SK-MEL-5 (cell line): ENCODE measurements around the gene NTM. TPM values are rescaled to one million over a fixed set of nuclear protein-coding genes. Genes with fewer than 3 reads are reported as not detected.
"Not testable (repeated sequence)": the region's sequence is repeated elsewhere in the genome, so short reads cannot be mapped to it uniquely, and the experiment has no call there.

Experiments used
- DNase-seq: peaks from one replicate; pipeline ENCODE4 v3.0.0-alpha.2; 2016; ENCODE audit warnings: low read depth, low spot score
- in situ Hi-C: cut with HindIII; loops from 2 replicates; pipeline ENCODE4 v1.10.0; 2016; ENCODE audit warnings: low sequenced_read_pairs, high pct_unique_total_duplicates, low pct_unique_long_range_greater_than_20kb
- polyA plus RNA-seq, 2 experiments: library from polyadenylated mRNA; depleted of rRNA; stranded (reverse); fragments of >200 nt; gene quantifications; 2 replicates each; pipeline ENCODE4 v1.2.3, GENCODE V29; 2015
- total RNA-seq: library from RNA; depleted of rRNA; stranded (reverse); fragments of >200 nt; shearing (Covaris generic); gene quantifications from 2 replicates; pipeline ENCODE4 v1.2.3, GENCODE V29; 2014; rRNA removed

Gene NTM
- 0.69 and 0.95 TPM in 2 replicates for total RNA-seq
- 1.2 and 3.0 TPM in 2 replicates for polyA plus RNA-seq (2015; cell fraction: cytosol; rRNA removed)
- 5.3 and 5.4 TPM in 2 replicates for polyA plus RNA-seq (2015; cell fraction: nucleus; rRNA removed)

DNA sequence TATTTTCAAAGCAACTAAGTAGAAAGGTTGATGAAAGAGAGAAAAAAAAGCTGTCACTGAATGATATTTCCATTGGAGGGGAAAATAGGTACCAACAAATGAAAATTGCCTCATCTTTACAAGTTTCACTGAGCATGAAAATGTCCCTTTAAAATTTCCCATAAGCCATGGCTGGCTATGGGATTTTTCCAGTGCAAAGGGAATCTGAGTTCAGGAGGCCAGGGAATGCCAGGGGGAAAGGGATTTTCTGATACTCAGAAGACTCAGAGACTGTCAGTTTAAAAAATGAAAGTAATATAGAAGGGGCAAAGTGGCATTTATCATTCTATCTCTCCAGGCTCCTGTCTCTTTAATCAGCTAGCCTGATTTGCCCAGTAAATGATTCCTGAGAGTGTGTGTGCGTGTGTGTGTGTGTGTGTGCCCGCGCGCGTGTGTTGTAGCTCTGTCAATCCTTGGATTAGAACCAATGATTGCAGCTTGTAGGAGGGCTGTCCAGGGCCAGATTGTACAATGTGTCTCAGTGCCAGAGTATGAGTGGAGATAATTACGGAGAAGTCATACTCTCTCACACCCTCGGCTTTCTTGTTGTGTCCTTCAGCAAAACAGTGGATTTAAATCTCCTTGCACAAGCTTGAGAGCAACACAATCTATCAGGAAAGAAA is at the start of gene NTM:
NTM (plus strand) TSS at position 526 of the 662 bp plus-strand sequence.
- DNase-seq: peak; percentile 7
- in situ Hi-C loops: no loop called here

DNA sequence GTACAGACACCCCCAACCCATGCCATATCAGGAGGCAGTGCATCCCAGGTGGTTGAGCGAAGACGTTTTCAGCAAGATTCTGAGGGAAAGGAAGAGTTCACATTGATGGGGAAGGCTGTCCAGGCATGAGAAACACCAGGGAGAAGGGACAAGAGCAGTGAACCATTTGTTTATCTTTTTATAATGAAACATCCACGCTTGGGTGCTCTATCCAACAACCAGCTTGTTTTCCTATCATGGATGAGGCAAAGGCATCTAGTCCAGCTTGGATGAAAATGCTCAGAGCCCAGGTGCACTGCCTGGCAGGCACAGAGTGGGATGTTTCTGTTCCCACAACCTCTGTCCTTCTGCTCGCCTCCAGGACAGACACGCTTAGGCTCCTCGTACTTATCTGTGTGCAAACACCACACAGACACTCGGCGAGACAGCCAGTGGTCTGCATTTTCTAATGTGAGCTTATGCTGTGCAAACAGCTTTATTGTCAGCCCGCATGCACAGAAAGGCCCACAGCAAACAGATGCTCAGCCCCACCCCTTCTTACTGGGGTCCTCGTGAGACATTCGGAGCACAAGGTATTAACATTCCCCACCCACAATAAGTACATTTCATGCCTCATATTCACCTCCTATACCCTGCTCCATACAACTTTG is 45.4 kb upstream of the NTM start:
- no peak for DNase-seq
- in situ Hi-C loops: no loop called here

DNA sequence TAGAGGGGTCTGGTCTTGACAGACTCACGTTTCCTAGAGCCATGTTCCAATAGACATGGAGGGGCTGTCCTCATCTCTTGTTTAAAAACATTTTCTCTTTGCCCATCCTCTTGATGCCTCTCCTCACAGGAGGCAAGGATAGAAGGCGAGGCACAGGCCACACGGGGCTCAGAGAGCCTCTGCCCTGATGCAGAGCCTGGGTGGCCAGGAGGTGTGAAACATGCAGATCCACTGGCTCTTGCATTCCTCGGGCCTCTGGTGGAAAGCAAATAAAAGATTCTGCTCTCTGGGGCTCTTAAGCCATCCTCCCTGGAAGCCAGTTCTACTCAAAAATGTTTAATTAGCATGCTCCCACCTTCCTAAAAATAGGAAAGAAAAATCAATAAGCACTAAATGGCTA is 43.6 kb upstream of the NTM start:
- no peak for DNase-seq
- in situ Hi-C loops: no loop called here

DNA sequence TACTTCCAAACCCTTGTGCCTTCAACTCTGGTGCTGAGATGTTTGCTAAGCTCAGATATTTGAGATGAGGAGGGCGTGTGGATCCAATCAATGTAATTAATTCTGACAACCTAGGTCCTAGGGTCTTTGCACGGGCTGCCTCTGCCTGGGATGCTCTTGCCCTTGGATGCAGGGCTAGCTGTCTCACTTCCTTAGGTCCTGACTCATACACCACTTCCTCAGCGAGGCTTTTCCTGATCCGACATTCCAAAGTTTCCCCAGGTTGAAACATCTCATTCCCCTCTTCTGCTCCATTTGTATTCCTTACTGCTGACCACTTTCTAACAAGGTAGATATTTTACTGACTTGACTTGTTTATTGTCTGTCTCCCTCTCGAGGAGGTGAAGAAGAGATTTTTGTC is 43.0 kb upstream of the NTM start:
- no peak for DNase-seq
- in situ Hi-C loops: no loop called here

DNA sequence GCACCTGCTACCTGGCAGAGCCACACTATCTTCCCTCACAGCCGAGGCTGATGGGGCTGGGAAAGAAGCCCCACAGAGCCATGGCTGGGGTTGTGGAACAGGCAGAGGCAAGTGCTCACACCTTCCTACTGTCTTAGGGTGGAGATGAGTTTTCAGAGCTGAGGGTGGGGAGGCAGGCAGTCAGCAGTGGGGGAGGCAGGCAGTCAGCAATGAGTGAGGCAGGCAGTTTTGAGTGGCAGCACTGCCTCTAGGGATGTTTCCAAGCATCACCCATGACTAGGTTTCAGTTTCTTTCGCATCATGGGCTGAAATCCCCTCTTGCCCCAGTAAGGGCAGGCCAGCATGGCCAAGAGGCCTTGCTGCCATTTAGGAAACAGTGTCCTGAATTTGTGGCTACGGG is 41.6 kb upstream of the NTM start:
- in situ Hi-C loops: no loop called here
- no peak for DNase-seq

DNA sequence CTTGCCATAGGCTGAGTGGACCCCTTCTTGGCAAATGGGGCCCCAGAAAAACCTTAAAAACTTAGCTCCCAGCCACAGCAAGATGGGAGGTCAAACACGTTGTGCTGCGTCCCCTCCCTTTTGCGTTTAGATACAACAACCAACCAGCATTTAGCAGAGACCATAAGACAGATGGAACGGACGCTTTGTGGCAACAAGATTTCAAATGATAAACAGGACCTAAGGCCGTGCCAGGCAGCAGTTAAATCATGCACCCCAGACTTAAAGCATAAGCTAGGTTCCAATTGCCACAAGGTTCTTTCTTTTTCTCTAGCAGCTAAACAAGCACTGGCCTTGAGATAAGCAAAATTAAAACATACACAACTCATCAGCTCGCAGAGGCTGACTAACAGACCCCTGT is 39.4 kb upstream of the NTM start:
- in situ Hi-C loops: no loop called here
- no peak for DNase-seq

DNA sequence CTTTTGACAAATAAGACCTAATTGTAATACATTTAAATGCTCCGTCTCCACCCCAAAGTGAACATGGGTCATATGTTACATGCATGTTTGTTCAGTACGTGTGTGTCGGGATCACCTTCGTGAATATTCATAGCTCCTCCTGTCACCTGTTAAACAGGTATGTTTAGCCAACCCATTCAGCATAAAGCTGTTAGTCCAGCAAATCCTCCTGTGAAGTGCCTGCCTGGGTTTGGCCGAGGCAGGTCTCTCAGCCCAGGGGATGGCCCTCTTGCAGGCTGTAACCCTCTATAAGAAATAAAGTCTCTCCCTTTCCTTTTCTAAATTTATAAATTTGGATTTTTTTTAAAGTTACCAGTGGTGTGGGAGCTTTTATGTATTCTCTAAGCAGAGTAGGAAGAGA is 38.9 kb upstream of the NTM start:
- in situ Hi-C loops: no loop called here
- no peak for DNase-seq

DNA sequence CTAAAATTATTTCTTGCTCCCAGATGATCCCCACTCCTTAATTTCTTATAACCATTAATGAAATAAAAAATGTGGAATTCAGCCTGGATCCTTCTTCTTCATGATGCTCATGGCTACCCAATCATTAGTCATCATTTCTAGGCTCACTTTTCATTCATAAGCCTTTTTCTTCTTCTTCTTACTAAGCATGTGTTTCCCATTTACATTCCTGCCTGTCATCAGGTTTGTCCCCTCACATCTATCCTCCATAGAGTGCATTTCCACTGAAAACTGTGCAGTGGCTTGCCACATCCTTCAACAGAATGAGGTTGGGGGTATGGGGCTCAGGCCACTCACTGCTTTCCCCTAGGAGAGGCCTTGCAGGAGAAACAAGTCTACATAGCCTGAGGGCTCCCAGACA is 35.8 kb upstream of the NTM start:
- in situ Hi-C loops: no loop called here

DNA sequence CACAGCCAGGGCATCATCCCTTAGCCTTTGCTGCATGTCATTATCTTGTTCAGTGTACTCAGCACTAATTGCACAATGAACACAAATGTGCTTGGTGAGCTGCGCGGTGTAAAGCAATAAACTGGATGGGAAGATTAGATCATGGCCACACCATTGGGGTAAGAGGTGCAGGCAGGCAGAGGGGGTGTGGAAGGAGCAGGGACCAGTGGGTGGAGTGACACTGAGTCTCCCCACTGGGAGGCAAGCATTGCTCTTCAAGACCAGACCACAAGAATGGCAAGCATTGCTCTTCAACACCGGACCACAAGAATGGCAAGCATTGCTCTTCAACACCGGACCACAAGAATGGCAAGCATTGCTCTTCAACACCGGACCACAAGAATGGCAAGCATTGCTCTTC is 28.5 kb upstream of the NTM start:
- DNase-seq, in situ Hi-C loops: not testable (repeated sequence)

More for the DNA sequence above, 35.8 kb upstream of the NTM start:
- no peak for DNase-seq

DNA sequence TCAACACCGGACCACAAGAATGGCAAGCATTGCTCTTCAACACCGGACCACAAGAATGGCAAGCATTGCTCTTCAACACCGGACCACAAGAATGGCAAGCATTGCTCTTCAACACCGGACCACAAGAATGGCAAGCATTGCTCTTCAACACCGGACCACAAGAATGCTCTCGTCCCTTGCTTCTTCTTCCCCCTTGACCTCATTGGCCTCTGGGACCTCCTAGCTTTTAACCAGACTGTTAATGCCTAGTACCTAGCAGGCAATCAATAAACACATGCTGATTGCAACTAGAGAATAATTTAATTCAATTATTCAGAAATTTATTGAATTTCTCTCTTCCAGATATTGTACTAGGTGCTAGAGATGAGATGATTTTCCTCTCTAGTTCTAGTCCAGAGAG is 28.0 kb upstream of the NTM start:
- DNase-seq: not testable (repeated sequence)

DNA sequence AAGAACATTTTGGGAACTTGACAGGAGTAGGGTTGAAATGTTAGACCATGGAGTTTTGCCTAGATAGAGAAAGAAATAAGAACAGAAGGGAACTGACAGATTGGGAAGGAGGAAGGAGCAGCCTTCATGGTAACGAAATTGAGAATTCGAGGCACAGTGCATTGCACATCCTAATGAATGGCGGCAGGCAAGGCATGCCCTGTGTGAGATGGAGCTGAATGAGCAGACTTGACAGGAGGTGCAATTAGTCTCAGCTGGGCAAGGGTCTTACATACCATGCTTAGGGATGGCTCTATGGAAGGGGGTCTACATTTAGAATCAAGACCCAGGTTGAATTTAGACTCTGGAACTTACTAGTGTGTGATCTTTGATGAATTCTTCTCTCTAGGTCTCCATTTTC is 25.0 kb upstream of the NTM start:
- DNase-seq: no peak
- in situ Hi-C loops: no loop called here

More for the DNA sequence above, 28.0 kb upstream of the NTM start:
- in situ Hi-C loops: not testable (repeated sequence)

DNA sequence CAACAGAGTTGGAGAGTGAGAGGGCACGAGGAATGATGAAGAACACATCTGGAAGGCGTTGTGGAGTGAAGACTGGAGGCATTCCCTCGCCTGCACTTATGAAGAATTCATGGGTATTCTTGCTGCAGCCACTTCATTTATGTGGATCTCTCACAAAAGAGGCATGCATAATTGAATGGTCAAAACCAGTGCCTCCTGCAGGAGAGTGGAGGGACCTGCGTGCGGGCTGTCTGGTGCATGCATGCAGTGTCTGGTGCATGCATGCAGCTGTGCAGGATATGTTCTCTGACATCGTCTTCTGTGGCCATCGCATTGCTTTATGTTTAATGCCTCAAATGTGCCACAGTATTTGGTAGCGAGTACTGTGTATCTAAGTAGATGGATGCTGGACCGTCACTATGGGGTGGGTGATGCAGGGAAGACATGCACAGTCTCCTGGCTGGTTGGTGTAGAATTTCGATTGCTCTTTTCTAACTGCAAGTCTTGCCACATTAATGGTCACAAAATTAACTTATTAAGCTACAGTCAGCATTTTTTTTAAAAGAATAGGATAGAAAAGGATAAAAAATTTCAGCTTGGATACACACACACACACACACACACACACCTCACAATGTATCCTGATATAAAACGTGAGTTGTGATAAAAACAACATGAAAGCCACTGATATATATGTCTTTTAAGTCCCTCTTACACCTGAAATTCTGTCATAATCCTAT is 20.9 kb upstream of the NTM start:
- no peak for DNase-seq
- in situ Hi-C loops: no loop called here

DNA sequence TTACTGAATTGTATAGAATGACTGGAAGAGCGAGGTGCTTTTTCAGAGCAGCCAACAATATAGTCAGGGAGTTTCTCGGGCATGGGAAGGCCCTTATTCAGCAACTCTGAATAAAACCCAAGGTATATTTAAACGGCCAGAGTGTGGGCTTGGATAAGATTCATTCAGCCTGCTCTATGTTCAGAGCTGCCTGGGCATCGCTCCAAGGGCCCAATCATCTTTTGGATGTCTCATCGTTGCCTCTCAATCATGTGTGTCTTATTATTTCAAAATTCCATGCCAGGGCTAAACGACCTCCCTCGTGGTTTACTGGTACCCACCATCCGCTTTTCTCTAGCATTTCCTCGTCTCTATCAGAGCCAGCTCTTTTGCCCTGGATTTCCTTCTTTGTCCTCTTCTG is 19.5 kb upstream of the NTM start:
- no peak for DNase-seq
- in situ Hi-C loops: no loop called here

DNA sequence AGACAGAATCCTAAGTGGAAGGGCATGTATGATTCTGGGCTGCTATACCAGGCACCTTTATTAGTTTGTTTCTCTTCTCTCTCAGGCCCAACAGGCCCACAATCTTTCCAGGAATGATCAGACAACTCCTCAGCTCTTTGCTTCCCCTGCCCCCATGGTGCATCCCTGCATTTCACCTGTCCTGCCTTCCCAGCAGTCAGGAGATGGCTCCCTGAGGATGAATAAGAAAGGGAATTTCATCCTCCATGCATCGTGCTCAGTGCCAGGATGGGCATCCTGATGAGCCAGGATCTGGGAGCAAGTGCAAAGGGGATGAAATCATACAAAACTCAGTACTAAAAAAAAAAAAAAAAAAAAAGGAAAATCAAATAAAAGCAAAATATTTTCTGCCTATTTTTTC is 18.6 kb upstream of the NTM start:
- in situ Hi-C loops: no loop called here
- DNase-seq: no peak

DNA sequence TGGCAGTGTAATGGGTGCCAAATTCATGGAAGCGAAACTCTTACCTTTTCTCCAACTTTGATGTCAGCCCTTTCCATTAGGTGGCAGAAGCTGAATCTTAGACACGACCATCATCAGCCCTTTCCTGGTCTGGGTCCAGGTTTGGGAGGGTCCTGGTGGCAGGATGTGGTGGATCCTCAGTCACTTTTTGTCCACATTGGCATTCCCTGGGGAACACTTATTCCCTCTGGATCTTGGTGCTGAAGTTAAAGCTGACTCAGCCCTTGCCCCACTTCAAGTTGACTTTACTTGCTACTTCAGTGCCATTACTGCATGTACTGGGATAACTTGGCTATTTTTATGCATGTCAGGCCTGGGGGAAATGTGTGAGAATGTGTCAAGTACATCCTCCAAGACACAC is 16.6 kb upstream of the NTM start:
- in situ Hi-C loops: no loop called here
- DNase-seq: no peak

DNA sequence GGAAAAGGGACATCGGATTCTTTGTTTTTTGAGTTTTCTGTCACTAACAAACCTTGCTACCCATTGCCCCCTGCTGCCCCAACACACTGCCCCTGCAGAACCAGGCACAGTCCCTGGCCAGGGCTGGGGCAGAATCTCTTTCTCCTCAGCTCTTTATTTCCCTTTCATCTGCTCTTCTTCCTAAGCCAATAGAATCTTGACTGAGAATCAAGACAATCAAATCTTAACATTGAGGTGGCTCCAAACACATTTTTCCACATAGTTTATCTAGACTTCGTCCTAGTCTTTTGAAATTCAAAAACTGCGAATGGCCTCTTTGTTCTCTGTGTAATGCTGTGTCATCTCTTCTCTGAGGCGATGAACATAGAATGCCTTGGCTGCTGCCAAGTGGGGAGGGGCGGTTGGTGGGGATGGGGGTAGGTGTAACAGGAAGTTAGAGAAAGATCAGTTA is 16.1 kb upstream of the NTM start:
- in situ Hi-C loops: no loop called here
- peak; percentile 40 for DNase-seq

DNA sequence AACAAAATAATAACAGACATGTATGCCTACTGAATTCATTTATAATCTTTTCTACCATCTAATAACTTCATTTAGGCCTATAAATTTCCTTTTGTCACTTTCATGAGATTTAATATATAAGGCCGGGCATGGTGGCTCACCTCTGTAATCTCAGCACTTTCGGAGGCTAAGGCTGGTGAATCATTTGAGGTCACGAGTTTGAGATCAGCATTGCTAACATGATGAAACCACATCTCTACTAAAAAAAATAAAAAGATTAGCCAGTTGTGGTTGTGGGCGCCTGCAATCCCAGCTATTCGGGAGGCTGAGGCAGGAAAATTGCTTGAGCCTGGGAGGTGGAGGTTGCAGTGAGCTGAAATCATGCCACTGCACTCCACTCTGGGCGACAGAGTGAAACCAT is 14.2 kb upstream of the NTM start:
- in situ Hi-C loops: no loop called here
- DNase-seq: peak; percentile 11

DNA sequence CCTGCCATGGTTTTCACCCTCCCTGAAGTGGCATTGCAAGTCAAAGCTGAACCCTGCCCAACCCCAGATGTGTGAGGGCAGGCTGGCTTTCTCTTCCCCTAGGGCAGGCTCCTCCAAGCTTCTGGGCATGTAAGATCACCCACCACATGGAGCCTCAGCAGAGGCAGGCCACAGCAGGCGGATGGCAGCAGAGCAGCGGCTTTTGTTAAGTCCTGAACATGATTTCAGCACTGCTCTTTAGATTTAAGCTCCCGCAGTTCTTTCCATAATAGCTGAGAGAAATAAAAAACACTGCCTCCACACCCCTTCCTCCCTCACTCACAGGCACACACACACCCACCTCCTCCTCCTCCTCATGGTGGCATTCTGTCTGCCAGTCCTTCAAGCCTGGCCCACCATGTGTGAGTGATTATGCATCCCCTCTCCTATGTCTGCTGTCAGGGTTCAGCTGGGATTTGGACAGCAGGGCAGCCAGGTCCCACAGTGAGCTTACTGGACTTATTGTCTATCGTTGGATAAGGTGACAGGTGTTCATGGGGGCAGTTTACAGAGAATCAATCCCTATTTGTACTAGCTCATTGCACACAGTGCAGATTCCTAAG is 5.0 kb upstream of the NTM start:
- no peak for DNase-seq
- in situ Hi-C loops: no loop called here
